Endothelial cell of umbilical vein (primary cell): ENCODE data around the gene LENG8.

ENCODE experiments used
- EZH2 ChIP-seq: IDR thresholded peaks from 2 replicates; pipeline ENCODE4 v1.6.1; 2012; ENCODE audit warnings: borderline replicate concordance, low read depth, mild to moderate bottlenecking, moderate library complexity, low read length, inconsistent platforms; ENCODE audit not compliant: severe bottlenecking
- FOS ChIP-seq: IDR thresholded peaks from 2 replicates; pipeline ENCODE4 v1.6.1; 2011; ENCODE audit warnings: mild to moderate bottlenecking, low read length, moderate library complexity, borderline replicate concordance; ENCODE audit not compliant: insufficient read depth
- GATA2 ChIP-seq: IDR thresholded peaks from 2 replicates; pipeline ENCODE4 v1.7.0; 2011; ENCODE audit warnings: low read depth, mild to moderate bottlenecking, moderate library complexity, mixed read lengths, low read length; ENCODE audit not compliant: insufficient read length, insufficient read depth
- JUN ChIP-seq: IDR thresholded peaks from 2 replicates; pipeline ENCODE4 v1.6.1; 2011; ENCODE audit warnings: borderline replicate concordance, low read depth; ENCODE audit not compliant: insufficient read length, insufficient read depth
- MYC ChIP-seq: IDR thresholded peaks from one replicate; pipeline ENCODE4 v1.6.1; 2011; ENCODE audit warnings: mild to moderate bottlenecking, low read depth, low read length
- POLR2A ChIP-seq: IDR thresholded peaks from 2 replicates; pipeline ENCODE4 v1.6.1; 2012; ENCODE audit warnings: low read depth, mild to moderate bottlenecking, control low read depth, low read length
- POLR2AphosphoS5 ChIP-seq: IDR thresholded peaks from 2 replicates; pipeline ENCODE4 v1.6.1; 2012; ENCODE audit warnings: low read depth, mild to moderate bottlenecking, control low read depth, low read length, moderate library complexity; ENCODE audit not compliant: insufficient read depth
- TF ChIP-seq, protein P1 (sequence below), 2 donors: IDR thresholded peaks; 1 replicate in 1 of 2; 2 replicates in 1 of 2; pipeline ENCODE4 v1.5.1; 2011; ENCODE audit warnings: low read length in 2 of 2, mild to moderate bottlenecking in 2 of 2, moderate library complexity in 2 of 2, control low read depth in 1 of 2, inconsistent platforms in 1 of 2, low read depth in 1 of 2; ENCODE audit not compliant: insufficient read depth in 1 of 2; ENCODE audit errors: extremely low read depth in 1 of 2
- TF ChIP-seq, protein P2 (sequence below): IDR thresholded peaks from 2 replicates; pipeline ENCODE4 v1.6.1; 2011; ENCODE audit not compliant: insufficient read depth, insufficient read length

DNA sequence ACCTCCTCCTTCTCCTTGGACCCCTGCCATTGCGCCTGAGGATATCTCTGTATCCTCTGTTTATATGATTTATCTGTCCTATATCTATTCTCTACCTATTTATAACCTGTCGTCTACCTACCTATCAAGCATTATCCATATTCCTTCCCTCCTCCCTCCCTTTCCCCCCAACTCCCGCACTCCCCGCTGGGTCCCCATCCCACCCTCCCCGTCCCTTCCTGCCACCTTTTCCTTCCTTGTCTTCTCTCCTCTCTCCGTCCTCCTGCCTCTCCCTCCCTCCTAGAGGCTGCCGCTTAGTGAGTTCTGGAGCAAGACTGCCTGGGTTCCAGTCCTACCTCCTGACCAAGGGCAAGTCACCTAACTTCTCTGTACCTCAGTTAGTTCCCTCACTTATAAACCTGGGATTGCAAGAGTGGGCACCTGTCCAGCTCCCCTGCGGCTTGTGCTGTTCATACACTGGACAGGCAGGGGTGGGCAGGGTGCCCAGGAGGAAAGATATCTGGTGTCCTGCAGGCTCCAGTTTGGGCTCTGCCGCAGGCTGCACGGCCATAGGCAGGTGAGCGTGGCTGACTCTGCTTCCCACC is 17.7 kb upstream of the LENG8 start:
- no peak for TF ChIP-seq EZH2
- TF ChIP-seq, protein P1, sequence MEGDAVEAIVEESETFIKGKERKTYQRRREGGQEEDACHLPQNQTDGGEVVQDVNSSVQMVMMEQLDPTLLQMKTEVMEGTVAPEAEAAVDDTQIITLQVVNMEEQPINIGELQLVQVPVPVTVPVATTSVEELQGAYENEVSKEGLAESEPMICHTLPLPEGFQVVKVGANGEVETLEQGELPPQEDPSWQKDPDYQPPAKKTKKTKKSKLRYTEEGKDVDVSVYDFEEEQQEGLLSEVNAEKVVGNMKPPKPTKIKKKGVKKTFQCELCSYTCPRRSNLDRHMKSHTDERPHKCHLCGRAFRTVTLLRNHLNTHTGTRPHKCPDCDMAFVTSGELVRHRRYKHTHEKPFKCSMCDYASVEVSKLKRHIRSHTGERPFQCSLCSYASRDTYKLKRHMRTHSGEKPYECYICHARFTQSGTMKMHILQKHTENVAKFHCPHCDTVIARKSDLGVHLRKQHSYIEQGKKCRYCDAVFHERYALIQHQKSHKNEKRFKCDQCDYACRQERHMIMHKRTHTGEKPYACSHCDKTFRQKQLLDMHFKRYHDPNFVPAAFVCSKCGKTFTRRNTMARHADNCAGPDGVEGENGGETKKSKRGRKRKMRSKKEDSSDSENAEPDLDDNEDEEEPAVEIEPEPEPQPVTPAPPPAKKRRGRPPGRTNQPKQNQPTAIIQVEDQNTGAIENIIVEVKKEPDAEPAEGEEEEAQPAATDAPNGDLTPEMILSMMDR (IDR thresholded peaks at IDR 0.05; ENCODE audit: extremely low read depth in 1 of 2, insufficient read depth in 1 of 2, low read depth in 1 of 2, low read length in 2 of 2), result no peak
- TF ChIP-seq, protein P2, sequence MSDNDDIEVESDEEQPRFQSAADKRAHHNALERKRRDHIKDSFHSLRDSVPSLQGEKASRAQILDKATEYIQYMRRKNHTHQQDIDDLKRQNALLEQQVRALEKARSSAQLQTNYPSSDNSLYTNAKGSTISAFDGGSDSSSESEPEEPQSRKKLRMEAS, result no peak
- TF ChIP-seq POLR2A, result no peak
- no peak for TF ChIP-seq POLR2AphosphoS5
- TF ChIP-seq MYC, result no peak
- TF ChIP-seq GATA2, result no peak
- no peak for TF ChIP-seq FOS
- no peak for TF ChIP-seq JUN
